Measurements from ENCODE around the gene NFYA. TPM values are rescaled to one million over a fixed set of nuclear protein-coding genes. Genes with fewer than 3 reads are reported as not detected.
"Not testable (repeated sequence)": the region's sequence is repeated elsewhere in the genome, so short reads cannot be mapped to it uniquely, and the experiment has no call there.

NFYA gene
- total RNA-seq, 4 donors from 2014 or later = 16.3 to 25.9 (median 21.1) TPM

DNA sequence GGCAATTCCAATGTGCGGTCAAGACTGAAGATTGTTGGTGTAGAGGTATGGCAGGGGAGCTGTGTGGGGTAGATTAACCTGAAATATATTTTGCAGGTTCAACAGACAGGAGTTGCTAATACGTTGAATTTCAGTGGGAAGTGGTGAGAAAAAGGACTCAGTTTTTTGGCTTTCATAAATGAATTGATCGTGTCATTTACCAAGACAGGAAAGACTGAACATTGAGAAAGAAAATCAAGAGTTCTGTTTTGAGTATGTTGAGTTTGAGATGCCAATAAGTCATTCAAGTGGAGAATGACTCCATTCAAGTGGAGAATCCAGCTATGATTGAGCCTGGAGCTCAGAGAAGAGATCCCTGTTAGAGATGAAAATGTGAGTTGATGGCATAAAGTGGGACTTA is 31.1 kb downstream of the NFYA start:
- TF ChIP-seq, protein P1, sequence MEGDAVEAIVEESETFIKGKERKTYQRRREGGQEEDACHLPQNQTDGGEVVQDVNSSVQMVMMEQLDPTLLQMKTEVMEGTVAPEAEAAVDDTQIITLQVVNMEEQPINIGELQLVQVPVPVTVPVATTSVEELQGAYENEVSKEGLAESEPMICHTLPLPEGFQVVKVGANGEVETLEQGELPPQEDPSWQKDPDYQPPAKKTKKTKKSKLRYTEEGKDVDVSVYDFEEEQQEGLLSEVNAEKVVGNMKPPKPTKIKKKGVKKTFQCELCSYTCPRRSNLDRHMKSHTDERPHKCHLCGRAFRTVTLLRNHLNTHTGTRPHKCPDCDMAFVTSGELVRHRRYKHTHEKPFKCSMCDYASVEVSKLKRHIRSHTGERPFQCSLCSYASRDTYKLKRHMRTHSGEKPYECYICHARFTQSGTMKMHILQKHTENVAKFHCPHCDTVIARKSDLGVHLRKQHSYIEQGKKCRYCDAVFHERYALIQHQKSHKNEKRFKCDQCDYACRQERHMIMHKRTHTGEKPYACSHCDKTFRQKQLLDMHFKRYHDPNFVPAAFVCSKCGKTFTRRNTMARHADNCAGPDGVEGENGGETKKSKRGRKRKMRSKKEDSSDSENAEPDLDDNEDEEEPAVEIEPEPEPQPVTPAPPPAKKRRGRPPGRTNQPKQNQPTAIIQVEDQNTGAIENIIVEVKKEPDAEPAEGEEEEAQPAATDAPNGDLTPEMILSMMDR (IDR thresholded peaks at IDR 0.05) = no peak
- ATAC-seq (ENCODE audit: low FRiP score) (no peak), DNase-seq (ENCODE audit: low spot score) (no peak)

DNA sequence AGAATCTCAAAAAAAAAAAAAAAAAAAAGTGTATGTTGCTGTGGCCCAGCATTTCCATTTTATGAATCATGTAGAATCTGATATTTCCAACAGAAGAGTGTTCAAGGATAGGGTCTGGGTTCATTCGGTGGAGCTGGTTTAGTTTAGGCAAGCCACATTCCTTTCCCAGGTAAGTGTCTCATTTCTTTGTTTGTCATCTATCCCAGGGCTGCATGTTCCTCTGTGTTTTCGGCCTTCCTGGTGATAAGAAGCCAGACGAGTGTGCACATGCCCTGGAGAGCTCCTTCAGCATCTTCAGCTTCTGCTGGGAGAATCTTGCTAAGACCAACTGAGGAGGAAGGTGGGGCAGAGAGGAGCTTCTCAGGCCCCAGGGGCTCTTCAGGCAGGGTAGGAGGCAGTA is 38.2 kb downstream of the NFYA start:
- no peak for DNase-seq (ENCODE audit: low spot score)
- no peak for ATAC-seq (ENCODE audit: low FRiP score)
- TF ChIP-seq, protein P1 (IDR thresholded peaks at IDR 0.05) = no peak

DNA sequence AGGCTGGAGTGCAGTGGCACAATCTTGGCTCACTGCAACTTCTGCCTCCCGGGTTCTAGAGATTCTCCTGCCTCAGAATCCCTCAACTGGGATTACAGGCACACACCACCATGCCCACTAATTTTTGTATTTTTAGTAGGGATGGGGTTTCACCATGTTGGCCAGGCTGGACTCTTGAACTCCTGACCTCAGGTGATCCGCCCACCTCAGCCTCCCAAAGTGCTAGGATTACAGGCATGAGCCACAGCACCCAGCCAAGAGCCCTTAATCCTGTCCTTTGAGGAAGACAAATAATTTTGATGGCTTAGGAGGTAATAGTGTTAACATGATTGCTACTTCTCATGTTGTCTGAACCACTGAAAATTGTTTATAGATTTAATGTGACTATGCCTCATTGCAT is 42.3 kb downstream of the NFYA start:
- not testable (repeated sequence) for DNase-seq (ENCODE audit: low spot score); ATAC-seq (ENCODE audit: low FRiP score)

DNA sequence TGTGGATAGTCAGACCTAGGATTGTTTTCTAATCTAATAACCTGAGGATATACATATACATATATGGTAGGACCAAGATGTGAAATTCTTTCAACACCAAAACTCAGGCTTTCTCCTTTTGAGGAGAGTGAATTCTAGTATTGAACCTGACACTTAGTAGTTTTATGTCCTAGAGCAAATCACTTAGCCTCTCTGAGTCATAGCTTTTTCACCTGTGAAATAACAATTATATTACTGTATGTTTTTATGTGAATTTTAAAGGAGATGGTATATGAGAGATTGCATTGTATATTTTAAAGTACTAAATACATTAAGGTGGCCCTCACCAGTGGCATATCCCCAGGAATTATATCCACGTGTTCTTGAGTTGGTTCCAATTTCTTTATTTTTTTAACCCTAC is 46.7 kb downstream of the NFYA start:
- DNase-seq (ENCODE audit: low spot score) (no peak), ATAC-seq (ENCODE audit: low FRiP score) (no peak)
- TF ChIP-seq, protein P1 (IDR thresholded peaks at IDR 0.05) = no peak

DNA sequence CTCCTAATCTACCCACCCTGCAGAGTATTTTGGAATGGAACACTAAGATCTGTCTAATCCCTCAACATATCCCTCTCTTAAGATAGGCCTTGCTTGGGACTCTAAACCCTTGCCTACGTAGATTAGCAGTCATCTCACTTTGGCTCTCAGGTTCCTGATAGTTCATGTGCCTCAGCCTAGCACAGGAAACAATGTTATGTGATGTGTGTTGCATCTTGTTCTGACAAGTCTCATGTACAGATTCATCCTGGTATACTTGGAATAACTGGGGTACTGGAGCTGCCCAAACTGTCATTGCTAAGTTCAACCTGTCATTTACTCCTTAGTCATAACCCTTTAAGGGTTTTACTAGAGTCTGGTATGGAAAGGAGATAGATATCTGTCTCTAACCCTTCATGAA is 47.3 kb downstream of the NFYA start:
- no peak for ATAC-seq (ENCODE audit: low FRiP score)
- TF ChIP-seq, protein P1 (IDR thresholded peaks at IDR 0.05) = no peak
- no peak for DNase-seq (ENCODE audit: low spot score)

DNA sequence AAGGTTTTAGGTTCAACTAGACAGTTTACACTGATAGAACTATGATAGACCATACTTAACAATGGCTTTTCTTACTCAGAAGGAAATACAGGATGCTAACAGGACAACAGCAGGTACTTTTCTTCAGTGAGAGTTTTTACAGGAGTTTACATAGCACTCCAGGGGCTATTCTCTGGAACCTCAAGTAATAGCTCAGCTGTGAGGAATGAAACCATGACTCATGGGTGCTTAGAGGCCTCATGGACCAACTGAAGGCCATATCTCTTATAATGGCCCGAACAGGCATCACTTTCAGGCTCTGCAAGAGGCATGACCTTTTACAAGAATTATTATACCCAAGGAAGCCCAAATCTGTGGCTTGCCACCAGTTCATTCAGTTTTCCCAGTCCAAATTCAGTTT is 49.6 kb downstream of the NFYA start:
- TF ChIP-seq, protein P1 (IDR thresholded peaks at IDR 0.05) = no peak
- ATAC-seq (ENCODE audit: low FRiP score) (no peak), DNase-seq (ENCODE audit: low spot score) (no peak)

DNA sequence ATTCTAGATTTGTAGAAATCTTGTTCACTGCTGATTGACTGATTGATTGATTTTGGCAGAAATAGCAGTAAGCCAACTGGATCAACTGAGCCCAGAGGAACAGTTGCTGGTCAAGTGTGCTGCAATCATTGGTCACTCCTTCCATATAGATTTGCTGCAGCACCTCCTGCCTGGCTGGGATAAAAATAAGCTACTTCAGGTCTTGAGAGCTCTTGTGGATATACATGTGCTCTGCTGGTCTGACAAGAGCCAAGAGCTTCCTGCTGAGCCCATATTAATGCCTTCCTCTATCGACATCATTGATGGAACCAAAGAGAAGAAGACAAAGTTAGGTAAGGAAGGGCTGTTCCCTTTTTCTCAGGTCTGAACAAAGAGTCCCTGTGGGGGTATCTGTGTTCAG is 50.1 kb downstream of the NFYA start:
- DNase-seq (ENCODE audit: low spot score) (no peak), ATAC-seq (ENCODE audit: low FRiP score) (no peak)
- TF ChIP-seq, protein P1 (IDR thresholded peaks at IDR 0.05) = no peak

DNA sequence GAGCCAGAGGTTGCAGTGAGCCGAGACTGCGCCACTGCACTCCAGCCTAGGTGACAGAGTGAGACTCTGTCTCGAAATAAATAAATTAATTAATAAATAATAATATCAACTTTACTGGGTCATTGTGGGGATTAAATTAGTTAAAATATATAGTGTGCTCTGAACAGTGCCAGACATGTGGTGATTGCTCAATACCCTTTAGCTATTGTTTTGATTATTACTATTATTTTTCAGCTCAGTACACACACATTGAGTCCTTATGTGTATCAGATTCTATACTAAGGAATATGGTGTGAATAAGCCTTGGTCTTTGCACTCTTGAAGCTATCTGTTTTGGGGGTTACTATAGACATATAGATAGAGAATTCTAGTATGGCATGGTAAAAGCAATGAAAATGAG is 52.5 kb downstream of the NFYA start:
- ATAC-seq (ENCODE audit: low FRiP score) (no peak), DNase-seq (ENCODE audit: low spot score) (no peak)
- TF ChIP-seq, protein P1 (IDR thresholded peaks at IDR 0.05) = no peak
